H1 (cell line): Measurements from ENCODE around the gene ATP2B1. TPM values are rescaled to one million over a fixed set of nuclear protein-coding genes. Genes with fewer than 3 reads are reported as not detected.

Experiments
- CTCF ChIA-PET: fragments of 300-600 bp; sonication (Branson Sonifier 250); formaldehyde crosslinking; loops from one replicate; lab custom pipeline; 2021; ENCODE audit not compliant: partially characterized antibody; lab: Charles Lee
- POLR2A ChIA-PET: fragments of 300-600 bp; sonication (Branson Sonifier 250); formaldehyde crosslinking; loops from one replicate; lab custom pipeline; 2021; ENCODE audit warnings: inconsistent platforms; ENCODE audit not compliant: partially characterized antibody; lab: Charles Lee
- DNase-seq, 2 experiments: peaks; one replicate each; pipeline versions ENCODE4 v3.0.0 to v3.0.0-alpha.2; 2010 to 2022; ENCODE audit warnings: low spot score in 2 of 2, low read depth in 1 of 2, mixed read lengths in 1 of 2
- FAIRE-seq: peaks from 2 replicates; lab custom pipeline; 2011; peaks lifted over from hg19 to GRCh38; lab: Jason Lieb, UNC
- H2AFZ ChIP-seq: 2 replicates; pipeline ENCODE4 v1.8.1; 2012; ENCODE audit warnings: low read length, inconsistent platforms
- H2AK5ac ChIP-seq: 2 replicates; pipeline ENCODE4 v1.6.1; 2013; ENCODE audit warnings: low read depth, low read length
- H2BK120ac ChIP-seq: replicated peaks from 2 replicates; pipeline ENCODE3; 2013; ENCODE audit warnings: low read depth, low read length, inconsistent platforms
- H2BK12ac ChIP-seq: 2 replicates; pipeline ENCODE4 v1.6.1; 2013; ENCODE audit warnings: low read depth, low read length
- H2BK15ac ChIP-seq: 2 replicates; pipeline ENCODE4 v1.6.1; 2013; ENCODE audit warnings: low read length
- H2BK20ac ChIP-seq: 2 replicates; pipeline ENCODE4 v1.6.1; 2013; ENCODE audit warnings: low read length
- H2BK5ac ChIP-seq: 2 replicates; pipeline ENCODE4 v1.6.1; 2013; ENCODE audit warnings: low read depth, low read length
- H3K14ac ChIP-seq: 2 replicates; pipeline ENCODE4 v1.6.1; 2013; ENCODE audit warnings: inconsistent platforms; ENCODE audit not compliant: insufficient read length
- H3K18ac ChIP-seq: 2 replicates; pipeline ENCODE4 v1.6.1; 2013; ENCODE audit warnings: low read length; ENCODE audit errors: extremely low read depth
- H3K23ac ChIP-seq: 2 replicates; pipeline ENCODE4 v1.6.1; 2013; ENCODE audit warnings: inconsistent platforms; ENCODE audit not compliant: insufficient read length
- H3K23me2 ChIP-seq: 2 replicates; pipeline ENCODE4 v1.6.1; 2013; ENCODE audit warnings: low read depth, low read length
- H3K27ac ChIP-seq: 2 replicates; pipeline ENCODE4 v1.6.1; 2011; ENCODE audit warnings: low read depth, low read length, inconsistent platforms
- H3K27me3 ChIP-seq, 4 experiments: replicated peaks in 1 of 4; 1 replicate in 1 of 4; 2 replicates in 3 of 4; pipeline versions ENCODE4 v1.6.1 to v1.8.1; 2011 to 2013; ENCODE audit warnings: low read length in 3 of 4, mild to moderate bottlenecking in 3 of 4, inconsistent platforms in 2 of 4, mixed read lengths in 2 of 4, moderate library complexity in 1 of 4; ENCODE audit not compliant: control insufficient read depth in 3 of 4, insufficient read depth in 3 of 4; ENCODE audit errors: extremely low read depth in 1 of 4
- H3K36me3 ChIP-seq, 4 experiments: 2 replicates each; pipeline versions ENCODE4 v1.6.1 to v1.8.1; 2011 to 2013; ENCODE audit warnings: mild to moderate bottlenecking in 4 of 4, low read length in 3 of 4, moderate library complexity in 2 of 4, control low read depth in 1 of 4, inconsistent platforms in 1 of 4; ENCODE audit not compliant: insufficient read depth in 4 of 4, control insufficient read depth in 2 of 4
- H3K4ac ChIP-seq: replicated peaks from 2 replicates; pipeline ENCODE3; 2013; ENCODE audit warnings: low read length, low read depth, mixed read lengths, inconsistent platforms; ENCODE audit not compliant: insufficient read length
- H3K4me1 ChIP-seq, 4 experiments: replicated peaks in 1 of 4; 1 replicate in 1 of 4; 2 replicates in 3 of 4; pipeline versions ENCODE4 v1.6.1 to v1.8.1; 2011 to 2013; ENCODE audit warnings: low read length in 3 of 4, inconsistent platforms in 2 of 4, mixed read lengths in 1 of 4; ENCODE audit not compliant: insufficient read depth in 4 of 4, control insufficient read depth in 3 of 4
- H3K4me2 ChIP-seq, 2 experiments: 2 replicates each; pipeline versions ENCODE4 v1.6.1 to v1.8.1; 2011 to 2013; ENCODE audit warnings: low read depth in 2 of 2, low read length in 2 of 2, control low read depth in 1 of 2, inconsistent platforms in 1 of 2, mild to moderate bottlenecking in 1 of 2; ENCODE audit not compliant: insufficient read depth in 1 of 2
- H3K4me3 ChIP-seq, 4 experiments: fragments of 200-600, 300-600 bp in 1 of 4; sonication (generic), shearing (Covaris generic), sonication (Bioruptor Twin) in 1 of 4; 2 replicates each; pipeline versions ENCODE4 v1.5.1 to v1.8.1; 2011 to 2016; ENCODE audit warnings: low read length in 4 of 4, low read depth in 3 of 4, control low read depth in 2 of 4, inconsistent platforms in 2 of 4, mild to moderate bottlenecking in 2 of 4, mixed read lengths in 1 of 4, moderate library complexity in 1 of 4; ENCODE audit not compliant: insufficient read depth in 2 of 4; ENCODE audit errors: extremely low read depth in 1 of 4
- H3K56ac ChIP-seq: replicated peaks from 2 replicates; pipeline ENCODE3; 2013; ENCODE audit warnings: low read depth, mild to moderate bottlenecking, mixed read lengths, low read length, inconsistent platforms; ENCODE audit not compliant: insufficient read length
- H3K79me1 ChIP-seq: 2 replicates; pipeline ENCODE4 v1.6.1; 2013; ENCODE audit warnings: low read depth, low read length, control low read depth
- H3K79me2 ChIP-seq, 2 experiments: 2 replicates each; pipeline versions ENCODE4 v1.6.1 to v1.8.1; 2012 to 2013; ENCODE audit warnings: low read length in 2 of 2, mild to moderate bottlenecking in 2 of 2, inconsistent platforms in 1 of 2; ENCODE audit not compliant: insufficient read depth in 2 of 2, control insufficient read depth in 1 of 2
- H3K9ac ChIP-seq, 4 experiments: replicated peaks in 1 of 4; 1 replicate in 1 of 4; 2 replicates in 3 of 4; pipeline versions ENCODE4 v1.6.1 to v1.8.1; 2011 to 2013; ENCODE audit warnings: low read depth in 3 of 4, low read length in 3 of 4, control low read depth in 2 of 4, mild to moderate bottlenecking in 2 of 4, moderate library complexity in 2 of 4, inconsistent platforms in 1 of 4; ENCODE audit errors: extremely low read depth in 1 of 4
- H3K9me3 ChIP-seq, 2 experiments: 2 replicates each; pipeline versions ENCODE4 v1.6.1 to v1.8.1; 2012 to 2013; ENCODE audit warnings: mild to moderate bottlenecking in 2 of 2, moderate library complexity in 2 of 2, control low read depth in 1 of 2, inconsistent platforms in 1 of 2, low read depth in 1 of 2, low read length in 1 of 2, mixed read lengths in 1 of 2; ENCODE audit not compliant: insufficient read depth in 2 of 2
- H4K20me1 ChIP-seq, 2 experiments: replicated peaks in 1 of 2; 2 replicates each; pipeline versions ENCODE3 to v1.8.1; 2011 to 2013; ENCODE audit warnings: inconsistent platforms in 2 of 2, low read length in 2 of 2, mild to moderate bottlenecking in 1 of 2; ENCODE audit not compliant: insufficient read depth in 2 of 2, control insufficient read depth in 1 of 2
- H4K5ac ChIP-seq: 2 replicates; pipeline ENCODE4 v1.6.1; 2013; ENCODE audit warnings: low read length, low read depth, mixed read lengths, inconsistent platforms; ENCODE audit not compliant: insufficient read length
- H4K8ac ChIP-seq: 2 replicates; pipeline ENCODE4 v1.8.0; 2013; ENCODE audit warnings: mild to moderate bottlenecking, moderate library complexity, low read length, inconsistent platforms; ENCODE audit not compliant: insufficient read depth; ENCODE audit errors: extremely low read depth
- H4K91ac ChIP-seq: replicated peaks from 2 replicates; pipeline ENCODE3; 2013; ENCODE audit warnings: low read length, mixed read lengths, inconsistent platforms; ENCODE audit not compliant: insufficient read length
- ATF3 ChIP-seq: IDR thresholded peaks from 2 replicates; pipeline ENCODE4 v1.6.1; 2011; ENCODE audit warnings: low read depth, mild to moderate bottlenecking, low read length; ENCODE audit not compliant: insufficient read depth
- BRCA1 ChIP-seq: IDR thresholded peaks from 2 replicates; pipeline ENCODE4 v1.6.1; 2012; ENCODE audit warnings: low read depth, low read length, improper control_type of control experiment
- CHD2 ChIP-seq: IDR thresholded peaks from 2 replicates; pipeline ENCODE4 v1.6.1; 2012; ENCODE audit warnings: low read length, improper control_type of control experiment
- GABPA ChIP-seq: IDR thresholded peaks from 2 replicates; pipeline ENCODE4 v1.6.1; 2011; ENCODE audit warnings: mild to moderate bottlenecking, low read length, moderate library complexity, borderline replicate concordance; ENCODE audit not compliant: insufficient read depth
- KDM5A ChIP-seq: fragments of 200-600 bp; IDR thresholded peaks from 2 replicates; pipeline ENCODE4 v1.7.1; 2012; ENCODE audit warnings: mild to moderate bottlenecking, low read length, inconsistent platforms, mixed read lengths
- RBBP5 ChIP-seq: IDR thresholded peaks from 2 replicates; pipeline ENCODE4 v1.7.1; 2012; ENCODE audit warnings: low read depth, mild to moderate bottlenecking, inconsistent platforms, low read length, moderate library complexity, borderline replicate concordance
- RNF2 ChIP-seq: fragments of 200-900, 300-1000 bp; sonication (generic); IDR thresholded peaks from 2 replicates; pipeline ENCODE4 v1.7.1; 2016; ENCODE audit warnings: borderline replicate concordance, low read depth, mild to moderate bottlenecking, antibody characterized with exemption, low read length; ENCODE audit not compliant: poor library complexity, severe bottlenecking; ENCODE audit errors: missing control alignments
- SP2 ChIP-seq: IDR thresholded peaks from 2 replicates; pipeline ENCODE4 v1.6.1; 2012; ENCODE audit warnings: mild to moderate bottlenecking, low read length, inconsistent platforms
- YY1 ChIP-seq: IDR thresholded peaks from 2 replicates; pipeline ENCODE4 v1.6.1; 2011; ENCODE audit warnings: low read depth, mild to moderate bottlenecking, low read length
- WGBS, 2 experiments: shearing (Covaris generic) in 1 of 2; methylation state at CpG; one replicate each; pipeline versions ENCODE4 v1.1.6 to v1.1.7; 2013 to 2015; ENCODE audit warnings: low lambda C conversion rate in 2 of 2, mixed read lengths in 2 of 2, inconsistent platforms in 1 of 2, low coverage in 1 of 2, missing lambda C conversion rate in 1 of 2; ENCODE audit not compliant: insufficient replicate concordance in 2 of 2, insufficient coverage in 1 of 2, insufficient read length in 1 of 2; ENCODE audit errors: extremely low coverage in 1 of 2, missing lambda C conversion rate in 1 of 2; 5-methylcytosine and 5-hydroxymethylcytosine counted together
- polyA plus RNA-seq, 7 experiments: library from polyadenylated mRNA; depleted of rRNA in 3 of 7; stranded (reverse) in 5 of 7; unstranded in 2 of 7; fragments of >200 nt in 5 of 7; fragments of 200-250 nt in 2 of 7; gene quantifications; 1 replicate in 5 of 7; 2 replicates in 1 of 7; 4 replicates in 1 of 7; pipeline versions ENCODE4 v1.2.1 to v1.2.3, GENCODE V29; 2011 to 2013; ENCODE audit warnings: missing spikeins in 2 of 7, mixed read lengths in 2 of 7
- total RNA-seq: library from RNA; stranded (reverse); fragmentation: NEBNext Ultra II Directional; extraction: Animal tissue kit (Norgen Biotek cat#: 25700); gene quantifications from 2 replicates; pipeline ENCODE4 v1.2.1, GENCODE V29; 2021

The ATP2B1 gene
- total and polyA plus RNA-seq, 2 of the 8 experiments (the other 6 are each of a cell fraction or from before 2014, with no cell fraction given), result 4.3 to 32.0 TPM

- Histone ChIP-seq H3K79me2 (peaks cover 0 to 10% of the 10 kb centered on the region in 2 experiments; a peak in 2 of 4 replicates), H3K36me3 (no peaks in the 10 kb centered on the region), H4K20me1 (peaks cover 0 to 3% of the 10 kb centered on the region in 2 experiments), H2BK5ac (no peak overlapping the region), H3K4ac (no peak overlapping the region), H4K8ac (no peak overlapping the region), H2AFZ (no peak overlapping the region), H3K4me1 (no peaks in the 10 kb centered on the region), H4K91ac (no peak overlapping the region), H2BK12ac (no peak overlapping the region), H3K4me2 (no peak overlapping the region), H3K18ac (no peak overlapping the region), H3K56ac (no peak overlapping the region), H3K23ac (no peak overlapping the region), H3K23me2 (no peaks in the 10 kb centered on the region; the same call in 1 of the 2 replicates), H3K79me1 (no peaks in the 10 kb centered on the region), H2BK15ac (no peak overlapping the region), H3K4me3 (no peak overlapping the region), H3K9ac (no peak overlapping the region), H2BK120ac (no peak overlapping the region), H2AK5ac (no peak overlapping the region), H4K5ac (no peak overlapping the region), H2BK20ac (no peak overlapping the region), H3K9me3 (no peaks in the 10 kb centered on the region), H3K14ac (no peak overlapping the region), H3K27me3 (no peaks in the 10 kb centered on the region), H3K27ac (no peak overlapping the region)
- no peak for TF ChIP-seq GABPA
- no peak for TF ChIP-seq ATF3
- no peak for TF ChIP-seq YY1
- TF ChIP-seq KDM5A, result no peak
- TF ChIP-seq RNF2, result no peak
- TF ChIP-seq CHD2, result no peak
- no peak for TF ChIP-seq BRCA1
- no peak for TF ChIP-seq RBBP5
- no peak for TF ChIP-seq SP2
- POLR2A ChIA-PET, result no interaction called here
- CTCF ChIA-PET, result no interaction called here
- no peak for FAIRE-seq
- no peak for DNase-seq
- WGBS, 2 experiments, result 83% methylated on average over 1 of the region's 1 CpG; no CpG with 5 or more reads in 1 of the 2 experiments
These were observed 43.1 kb downstream of the ATP2B1 start for GRCh38 chr12:89665556-89665955.
